ENCODE data around the gene FBXL16.

Gene FBXL16

DNA sequence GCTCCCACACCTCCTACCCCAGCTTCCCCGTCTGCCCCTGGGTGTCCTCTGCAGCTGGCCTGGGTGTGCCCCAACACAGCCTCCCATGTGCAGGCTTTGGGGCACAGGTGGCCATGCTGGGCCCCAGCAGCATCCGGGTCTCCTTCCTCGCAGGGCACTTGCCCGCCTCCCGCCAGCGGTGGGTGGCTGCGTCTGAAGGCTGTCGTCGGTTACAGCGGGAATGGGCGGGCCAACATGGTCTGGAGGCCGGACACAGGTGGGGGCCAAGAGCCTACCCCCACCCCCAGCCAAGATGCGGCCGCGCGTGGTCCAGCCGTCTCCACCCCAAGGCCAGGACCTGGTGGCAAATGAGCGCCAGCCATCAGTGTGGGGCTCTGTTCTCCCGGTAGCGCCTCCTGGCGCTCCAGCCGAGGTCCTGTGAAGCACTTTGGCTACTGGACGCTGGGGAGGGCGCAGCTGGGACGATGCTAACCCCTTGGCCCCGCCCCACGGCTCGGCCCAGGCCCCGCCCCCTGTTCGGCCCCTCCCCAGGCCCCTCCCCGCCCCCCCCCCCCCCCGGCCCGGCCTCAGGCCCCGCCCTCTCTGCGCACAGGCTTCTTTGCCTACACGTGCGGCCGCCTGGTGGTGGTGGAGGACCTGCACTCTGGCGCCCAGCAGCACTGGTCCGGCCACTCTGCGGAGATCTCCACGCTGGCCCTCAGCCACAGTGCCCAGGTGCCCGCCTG lies 45.0 kb downstream of the FBXL16 start:
- DNase-seq, result peak in 12 of 14 donors; percentile 36 to 82 (median 63)

DNA sequence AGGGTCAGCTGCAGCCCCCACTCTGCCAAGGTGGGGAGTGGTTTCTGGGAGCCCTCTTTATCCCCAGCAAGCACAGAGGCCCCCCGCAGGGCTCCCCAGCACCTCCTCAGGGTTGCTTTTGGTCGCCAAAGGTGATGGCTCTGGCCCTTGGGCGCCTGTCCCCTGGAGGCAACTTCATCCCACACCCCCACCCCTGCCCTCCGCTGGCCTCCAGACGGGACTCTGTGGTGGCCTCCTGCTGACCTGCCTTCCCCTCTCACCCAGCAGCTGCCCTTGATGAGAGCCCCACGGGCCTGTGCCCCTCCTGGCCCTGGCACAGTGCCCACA lies 45.5 kb downstream of the FBXL16 start:
- DNase-seq, result no peak

DNA sequence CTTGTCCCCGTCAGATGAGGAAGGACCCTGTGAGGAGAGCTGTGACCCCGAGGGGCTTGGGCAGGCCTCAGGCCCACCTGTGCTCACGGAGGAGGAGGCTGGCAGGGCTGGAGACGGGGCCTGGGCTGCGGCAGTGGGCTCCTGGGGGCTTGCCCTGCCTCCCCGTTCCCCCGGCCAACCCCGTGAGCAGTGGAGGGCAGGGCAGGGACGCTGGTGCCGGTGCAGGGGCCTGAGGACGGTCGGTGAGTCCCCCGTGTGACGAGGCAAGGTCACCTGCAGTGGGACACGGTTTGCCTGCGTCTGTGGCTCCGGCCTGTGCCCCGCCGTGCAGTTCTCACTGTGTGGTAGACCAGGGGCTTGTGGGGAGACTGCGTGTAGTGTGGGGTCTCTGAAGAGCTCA lies 46.0 kb downstream of the FBXL16 start:
- DNase-seq, result no peak

DNA sequence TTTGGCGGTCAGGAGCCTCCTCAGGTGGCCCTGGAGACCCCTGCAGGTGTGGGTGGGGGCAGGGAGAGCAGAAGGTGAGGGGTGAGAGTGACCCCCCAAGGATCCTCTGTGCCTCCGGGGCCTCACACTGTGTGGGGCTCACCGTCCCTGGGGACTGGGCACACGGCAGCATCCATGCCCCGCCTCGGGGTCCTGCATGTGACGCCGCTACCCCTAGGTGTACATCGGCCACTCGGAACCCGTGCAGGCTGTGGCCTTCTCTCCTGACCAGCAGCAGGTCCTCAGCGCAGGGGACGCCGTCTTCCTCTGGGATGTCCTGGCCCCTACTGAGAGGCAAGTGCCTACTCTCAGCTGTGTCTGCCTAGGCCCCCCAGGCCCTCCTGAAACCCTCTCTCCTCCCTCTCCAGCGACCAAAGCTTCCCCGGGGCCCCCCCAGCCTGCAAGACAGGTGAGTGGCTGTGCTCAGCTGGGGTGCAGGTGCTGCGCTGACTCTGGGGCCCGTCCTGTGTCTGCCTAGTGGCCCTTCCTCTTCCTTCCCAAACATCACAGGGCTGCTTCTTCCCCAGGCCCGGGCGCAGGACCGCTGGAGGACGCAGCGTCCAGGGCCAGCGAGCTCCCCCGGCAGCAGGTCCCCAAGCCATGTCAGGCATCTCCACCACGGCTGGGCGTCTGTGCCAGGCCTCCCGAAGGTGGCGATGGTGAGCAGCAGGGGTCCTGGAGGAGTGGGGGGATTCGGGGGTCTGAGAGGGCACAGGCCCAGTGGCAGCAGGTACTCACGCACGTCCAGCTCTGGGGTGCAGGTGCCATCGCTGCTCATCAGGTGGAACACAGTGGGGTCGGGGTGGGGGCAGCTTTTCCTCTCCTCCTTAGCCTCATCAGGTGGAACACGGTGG lies 46.7 kb downstream of the FBXL16 start:
- no peak for DNase-seq

DNA sequence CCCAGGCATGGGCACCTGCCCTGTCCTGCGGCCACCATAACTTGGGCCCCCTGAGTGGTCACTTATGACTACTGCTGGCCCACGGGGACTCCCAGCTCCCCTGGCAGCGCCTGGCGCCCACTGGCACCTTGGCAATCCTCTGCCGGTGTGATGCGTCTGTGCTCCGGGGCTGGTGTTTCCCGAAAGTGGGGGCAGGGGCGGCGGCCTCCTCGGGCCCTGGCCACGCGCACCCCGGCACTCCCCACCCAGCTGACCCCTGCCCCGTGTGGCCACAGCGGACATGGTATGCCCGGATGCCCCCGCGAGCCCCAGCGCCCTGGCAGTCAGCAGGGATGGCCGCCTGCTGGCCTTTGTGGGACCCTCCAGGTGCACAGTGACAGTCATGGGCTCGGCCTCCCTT lies 48.1 kb downstream of the FBXL16 start:
- DNase-seq, result no peak

DNA sequence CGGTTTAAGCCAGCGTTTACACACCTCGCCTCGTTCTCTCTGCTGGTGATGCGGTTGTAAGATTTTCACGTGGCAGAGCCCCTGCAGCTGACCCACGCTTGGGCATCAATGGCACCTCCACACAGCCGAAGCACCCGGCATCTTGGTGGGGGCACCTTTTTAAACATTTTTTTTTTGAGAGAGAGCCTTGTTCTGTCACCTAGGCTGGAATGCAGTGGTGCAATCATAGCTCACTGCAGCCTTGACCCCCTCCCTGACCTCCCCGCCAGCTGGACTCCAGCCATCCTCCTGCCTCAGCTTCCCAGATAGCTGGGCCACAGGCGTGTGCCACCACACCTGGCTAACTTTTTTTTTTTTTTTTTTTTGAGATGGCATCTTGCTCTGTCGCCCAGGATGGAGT lies 51.6 kb downstream of the FBXL16 start:
- no peak for DNase-seq

DNA sequence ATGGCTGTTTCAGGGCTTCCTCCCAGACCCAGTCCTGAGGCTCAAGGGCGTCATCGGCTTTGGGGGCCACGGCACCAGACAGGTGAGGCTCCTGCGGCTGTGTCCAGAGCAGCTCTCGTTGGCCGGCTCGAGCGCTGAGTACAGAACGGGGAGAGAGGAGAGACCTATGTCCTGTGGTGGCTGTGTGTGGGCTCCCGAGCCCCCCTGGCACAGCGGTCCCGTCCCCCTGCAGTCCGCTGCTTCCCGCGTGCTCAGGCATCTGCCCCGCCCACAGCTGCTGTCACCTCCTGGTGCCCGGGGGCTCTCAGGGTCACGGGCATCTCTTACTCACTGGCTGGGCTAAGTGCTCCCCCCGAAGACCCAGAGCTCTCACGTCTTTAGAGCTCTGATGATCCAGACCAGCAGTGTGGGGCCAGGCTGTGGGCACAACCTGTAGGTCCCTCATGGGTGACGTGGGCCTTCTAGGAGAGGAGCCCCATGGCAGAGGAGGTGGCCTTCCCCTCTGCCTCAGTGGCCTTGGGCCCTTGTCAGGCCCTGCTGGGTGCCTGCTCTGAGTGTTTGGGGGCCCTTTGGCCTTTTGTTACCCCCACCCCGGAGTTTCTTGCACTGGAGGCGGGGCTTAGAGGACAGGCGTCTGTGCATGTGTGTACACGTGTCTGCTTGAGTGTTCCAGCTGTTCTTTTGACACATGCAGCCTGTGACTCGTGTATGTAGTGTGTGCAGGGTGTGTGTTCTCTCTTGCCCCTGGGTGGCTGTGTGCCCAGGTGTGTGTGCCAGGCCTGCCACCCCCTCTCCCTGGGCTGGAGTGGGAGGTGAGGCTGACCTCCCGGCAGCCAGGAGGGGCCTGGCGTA lies 52.9 kb downstream of the FBXL16 start:
- DNase-seq, result no peak

DNA sequence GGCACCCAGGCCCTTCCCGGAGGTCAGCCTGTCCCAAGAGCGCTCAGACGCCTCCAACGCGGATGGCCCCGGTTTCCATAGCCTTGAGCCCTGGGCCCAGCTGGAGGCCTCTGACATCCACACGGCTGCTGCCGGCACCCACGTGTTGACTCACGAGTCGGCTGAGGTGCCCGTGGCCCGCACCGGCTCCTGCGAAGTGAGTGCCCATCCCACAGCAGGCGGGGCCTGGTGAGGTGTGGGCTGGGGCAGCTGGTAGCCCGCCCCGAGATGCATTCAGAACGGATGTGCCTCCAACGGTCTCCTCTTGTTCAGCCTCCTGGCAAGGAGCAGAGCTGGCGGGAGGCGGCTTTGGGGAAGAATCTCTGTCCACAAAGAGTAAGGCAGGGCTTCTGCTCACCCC lies 53.8 kb downstream of the FBXL16 start:
- DNase-seq, result no peak

DNA sequence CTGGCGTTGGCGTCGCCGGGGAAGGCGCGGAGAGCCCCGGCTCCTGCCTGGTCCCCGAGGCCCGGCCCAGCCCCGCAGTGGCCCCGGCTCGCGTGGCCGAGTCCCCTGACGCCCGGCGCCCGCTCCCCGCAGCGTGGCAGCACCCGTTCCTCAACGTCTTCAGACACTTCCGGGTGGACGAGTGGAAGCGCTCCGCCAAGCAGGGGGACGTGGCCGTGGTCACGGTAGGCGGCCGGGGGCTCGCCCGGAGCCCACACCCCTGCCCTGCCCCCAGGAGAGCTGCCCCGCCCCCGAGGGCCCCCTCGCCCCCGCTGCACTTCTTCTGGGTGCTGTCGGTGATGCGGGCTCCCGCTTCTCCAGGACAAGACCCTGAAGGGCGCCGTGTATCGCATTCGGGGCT lies 56.0 kb downstream of the FBXL16 start:
- no peak for DNase-seq

DNA sequence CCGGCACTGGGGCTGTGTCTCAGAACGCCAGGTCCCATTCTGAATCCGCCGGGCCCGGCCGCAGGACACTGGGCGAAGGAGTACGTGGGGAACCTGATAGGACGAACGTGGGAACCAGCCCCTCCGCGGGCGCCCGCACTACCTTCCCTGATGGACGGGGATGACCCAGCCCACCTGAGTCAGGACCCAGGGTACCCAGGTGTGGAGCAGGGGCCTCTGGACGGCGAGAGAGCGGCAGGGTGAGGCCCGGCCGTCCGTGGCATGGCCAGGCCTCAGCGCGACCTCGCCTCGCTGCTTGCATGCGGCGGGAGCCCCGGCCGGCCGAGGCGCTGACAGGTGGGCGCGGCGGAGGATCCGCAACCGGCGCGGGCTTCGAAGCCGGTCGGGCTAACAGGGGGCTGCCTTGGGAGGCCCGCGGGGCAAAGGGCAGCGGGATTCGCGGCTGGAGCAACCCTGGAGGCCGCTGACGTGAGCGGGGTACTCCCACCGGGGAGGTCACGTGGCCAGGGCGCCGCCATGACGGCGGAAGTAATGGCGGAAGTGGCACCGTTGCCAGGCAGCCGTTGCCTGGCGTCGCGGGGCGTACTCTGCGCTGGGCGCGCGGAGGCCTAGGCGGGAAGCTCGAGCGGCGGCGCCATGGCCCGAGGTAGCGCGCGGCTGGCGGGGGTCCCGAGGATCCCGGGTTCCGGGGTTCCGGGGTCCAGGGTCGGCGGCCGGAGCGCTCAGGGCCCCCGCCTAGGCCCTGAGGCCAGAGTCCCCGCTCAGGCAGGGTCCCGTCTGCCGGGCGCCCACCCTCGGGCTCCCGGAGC lies 56.6 kb downstream of the FBXL16 start, which contains the start of gene WDR90:
Gene WDR90 (plus strand): TSS at position 585 of the 809 bp plus-strand sequence. CDS start 52 bp downstream, at position 637.
- DNase-seq, result peak; percentile 47 to 93 (median 84)

DNA sequence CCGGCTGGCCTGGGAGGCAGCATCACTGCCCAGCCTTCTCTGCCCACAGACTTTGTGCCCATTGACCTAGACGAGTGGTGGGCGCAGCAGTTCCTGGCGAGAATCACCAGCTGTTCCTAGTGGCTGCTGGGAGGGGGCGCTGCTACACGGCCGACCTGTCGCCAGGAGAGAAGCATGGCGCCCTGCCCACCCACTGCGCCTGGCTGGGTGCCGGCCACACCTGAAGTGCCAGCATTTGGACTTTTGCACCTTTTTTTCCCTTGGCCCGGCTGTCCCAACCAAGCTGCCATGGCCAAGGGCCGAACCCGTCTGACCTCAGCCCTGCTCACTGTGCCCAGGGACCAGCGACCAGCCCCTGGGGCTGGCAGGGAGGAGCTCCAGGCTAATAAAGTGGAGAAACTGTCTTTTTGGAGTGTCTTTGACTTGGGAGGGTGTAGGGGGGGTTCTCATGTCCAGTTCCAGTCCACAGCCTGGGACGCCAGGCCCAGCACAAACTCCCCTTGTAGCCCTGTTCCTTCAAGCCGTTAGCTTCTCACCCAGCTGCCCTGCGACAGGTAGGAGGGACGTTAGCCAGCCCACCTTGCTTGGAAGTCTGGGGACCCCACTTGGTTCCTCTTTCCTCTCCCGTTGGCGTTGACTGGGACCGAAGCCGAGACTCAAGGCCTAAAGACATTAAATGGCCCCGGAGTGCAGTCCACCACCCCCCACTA lies 57.4 kb downstream of the FBXL16 start:
- no peak for DNase-seq

DNA sequence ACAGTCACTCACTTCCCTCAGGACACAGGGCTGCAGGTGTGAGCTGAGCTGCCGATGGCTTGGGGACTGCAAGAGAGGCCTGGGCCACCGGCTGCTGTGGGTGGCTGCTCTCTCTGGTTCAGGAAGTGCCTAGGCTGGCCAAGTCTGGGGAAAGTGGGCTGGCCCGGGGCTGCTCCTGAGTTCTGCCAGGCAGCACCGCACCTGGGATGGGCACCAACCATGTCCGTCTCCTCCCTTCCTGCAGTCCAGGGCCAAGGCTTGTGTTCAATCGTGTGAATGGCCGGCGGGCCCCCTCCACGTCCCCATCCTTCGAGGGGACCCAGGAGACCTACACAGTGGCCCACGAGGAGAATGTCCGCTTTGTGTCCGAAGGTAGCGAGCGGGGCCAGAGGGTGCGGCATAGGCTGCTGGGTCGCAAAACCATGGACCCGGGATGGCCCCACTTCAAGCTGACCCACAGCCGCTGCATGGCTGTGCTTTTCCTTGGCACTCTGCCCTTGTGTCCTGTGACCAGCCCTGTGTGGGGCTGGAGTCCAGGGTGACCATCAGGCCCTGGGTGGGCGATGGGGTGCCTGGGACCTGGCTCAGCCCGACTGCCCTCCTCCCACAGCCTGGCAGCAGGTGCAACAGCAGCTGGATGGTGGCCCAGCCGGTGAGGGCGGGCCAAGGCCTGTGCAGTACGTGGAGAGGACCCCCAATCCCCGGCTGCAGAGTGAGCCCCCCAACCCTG lies 58.3 kb downstream of the FBXL16 start:
- no peak for DNase-seq

DNA sequence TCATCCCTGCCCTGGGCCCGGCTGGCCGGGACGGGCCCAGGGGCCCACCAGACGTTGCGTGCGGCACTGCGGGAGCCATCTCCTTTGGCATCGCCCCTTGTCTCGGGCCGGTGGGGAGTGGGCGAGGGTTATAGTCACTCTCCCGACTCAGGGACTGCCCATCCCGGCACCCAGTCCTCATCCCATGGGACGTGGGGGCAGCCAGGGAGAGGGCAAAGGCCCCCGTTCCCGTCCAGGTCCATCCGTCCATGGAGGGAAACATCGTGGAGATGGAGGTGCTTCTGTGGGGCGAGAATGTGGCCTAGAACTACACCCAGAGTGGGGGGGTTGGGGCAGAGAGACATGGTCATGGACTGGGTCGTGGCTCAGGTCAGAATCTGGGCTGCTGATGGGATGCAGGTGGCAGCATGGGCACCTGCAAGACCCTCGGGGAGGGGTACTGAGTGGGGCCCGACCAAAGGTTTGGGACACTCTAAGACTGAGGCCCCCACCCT lies 58.9 kb downstream of the FBXL16 start:
- DNase-seq, result no peak

DNA sequence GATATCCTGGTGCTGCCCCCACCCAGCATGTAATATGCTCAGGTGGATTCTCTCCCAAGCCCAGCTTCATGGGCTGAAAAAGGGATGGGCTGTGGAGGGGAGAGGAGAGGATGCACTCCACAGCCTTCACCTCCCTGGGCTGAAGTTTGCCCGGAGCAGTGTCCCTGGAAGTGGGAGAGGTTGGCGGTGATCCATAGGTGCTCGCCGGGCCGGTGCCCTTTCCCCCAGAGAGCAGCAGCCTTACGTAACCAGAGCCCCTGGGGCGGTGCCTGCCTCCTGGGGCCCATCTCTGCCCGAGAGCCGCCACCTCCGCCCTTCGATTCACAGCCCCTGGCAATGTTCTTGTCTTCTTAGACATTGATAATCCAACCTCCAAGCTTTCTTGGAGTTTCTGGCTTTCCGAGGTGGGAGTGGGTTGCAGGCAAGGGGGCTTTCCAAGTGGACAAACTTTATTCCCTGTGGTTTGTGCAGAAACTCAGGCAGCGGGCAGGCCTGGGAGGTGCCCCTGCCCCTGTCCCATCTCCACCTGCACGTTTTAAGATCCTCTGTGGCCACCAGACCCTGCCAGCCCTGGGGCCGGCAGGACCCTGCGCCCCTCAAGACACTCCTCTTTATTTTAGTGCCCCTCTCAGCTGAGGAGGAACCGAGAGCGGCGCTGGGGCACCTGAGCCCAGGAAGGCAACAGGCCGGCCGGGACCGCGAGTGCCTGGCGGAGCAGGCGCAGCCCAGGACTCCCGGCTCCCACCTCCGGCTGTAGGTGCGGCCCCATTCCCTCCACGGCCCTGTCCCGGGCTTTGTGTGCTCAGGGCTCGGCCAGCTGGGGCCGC lies 59.5 kb downstream of the FBXL16 start:
- no peak for DNase-seq

DNA sequence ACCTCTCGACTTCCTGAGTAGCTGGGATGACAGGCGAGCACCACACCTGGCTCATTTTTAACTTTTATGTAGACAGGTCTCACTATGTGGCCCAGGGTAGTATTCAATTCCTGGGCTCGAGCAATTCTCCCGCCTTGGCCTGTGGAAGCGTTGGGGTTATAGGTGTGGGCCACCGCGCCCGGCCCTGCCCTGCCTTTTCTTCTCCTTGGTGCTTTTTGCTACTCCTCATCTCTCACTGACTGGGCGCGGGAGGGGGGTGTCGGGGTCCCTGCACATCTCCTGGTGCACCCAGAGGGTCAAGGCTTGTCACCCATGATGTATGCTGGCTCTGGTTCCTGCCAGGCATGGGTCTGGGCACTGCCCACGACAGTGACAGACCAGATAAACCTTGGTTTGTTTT lies 61.0 kb downstream of the FBXL16 start:
- no peak for DNase-seq

DNA sequence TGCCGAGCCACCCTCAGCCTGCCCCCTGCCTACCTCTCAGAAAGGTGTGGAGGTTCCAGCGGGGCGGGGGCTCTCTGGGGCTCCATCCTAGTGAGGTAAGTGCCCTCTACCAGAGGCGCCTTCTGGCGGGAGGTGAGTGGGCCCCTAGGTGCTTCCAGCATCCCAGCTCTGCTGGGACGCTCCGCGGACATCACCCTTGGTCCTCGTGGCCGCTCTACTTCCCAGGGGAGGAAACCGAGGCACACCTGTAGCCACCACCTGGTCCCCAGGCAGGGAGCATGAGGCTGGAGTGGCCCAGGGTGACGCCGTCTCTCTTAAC lies 62.6 kb downstream of the FBXL16 start:
- no peak for DNase-seq
